ENCODE results near the gene SFTA2. TPM values are rescaled to one million over a fixed set of nuclear protein-coding genes. Genes with fewer than 3 reads are reported as not detected.

Gene SFTA2
- total and polyA plus RNA-seq, 9 of the 15 experiments (the other 6 are each of a cell fraction or from before 2014, with no cell fraction given) = not detected

GRCh38 chr6:30915591-30915946, 16.4 kb downstream of the SFTA2 start (continued):
- TF ChIP-seq HINFP (tag; conservative IDR thresholded peaks at IDR 0.05; ENCODE audit: low read depth) (no peak), E2F3 (CRISPR knock-in tag; IDR thresholded peaks at IDR 0.05) (no peak), TCF15 (CRISPR knock-in tag; IDR thresholded peaks at IDR 0.05) (no peak), ARID1B (IDR thresholded peaks at IDR 0.05) (no peak), NCOA1 (IDR thresholded peaks at IDR 0.05; ENCODE audit: low read depth) (peak; percentile 17; the same call in 1 of the 2 replicates), MYC (IDR thresholded peaks at IDR 0.05; ENCODE audit: low read depth, low read length) (0 out of 2 replicates have a peak, but pooled peaks have one; percentile 18), MYC (CRISPR knock-in tag; IDR thresholded peaks at IDR 0.05; ENCODE audit: borderline replicate concordance, low read depth) (no peak), HBP1 (CRISPR knock-in tag; IDR thresholded peaks at IDR 0.05) (0 out of 2 replicates have a peak, but pooled peaks have one; percentile 57), BRD4 (IDR thresholded peaks at IDR 0.05) (no peak), RB1 (IDR thresholded peaks at IDR 0.05; ENCODE audit: low read depth) (peak; percentile 13; the same call in 1 of the 2 replicates), SIRT6 (IDR thresholded peaks at IDR 0.05; ENCODE audit: low read depth, low read length) (no peak), SMARCA4 (IDR thresholded peaks at IDR 0.05) (no peak), ARID2 (IDR thresholded peaks at IDR 0.05) (peak; percentile 75; the same call in 1 of the 2 replicates), TARDBP (IDR thresholded peaks at IDR 0.05) (no peak; the same call in 1 of the 2 replicates), NUFIP1 (IDR thresholded peaks at IDR 0.05; ENCODE audit: partially characterized antibody) (peak; percentile 42), ZNF253 (CRISPR knock-in tag; conservative IDR thresholded peaks at IDR 0.05) (no peak), CREB3 (tag; conservative IDR thresholded peaks at IDR 0.05; ENCODE audit: low read depth) (no peak), ARID4B (CRISPR knock-in tag; IDR thresholded peaks at IDR 0.05) (no peak), TEAD1 (CRISPR knock-in tag; IDR thresholded peaks at IDR 0.05) (no peak), ZNF124 (CRISPR knock-in tag; IDR thresholded peaks at IDR 0.05) (no peak), ATF7 (IDR thresholded peaks at IDR 0.05) (0 out of 2 replicates have a peak, but pooled peaks have one; percentile 11), DLX4 (CRISPR knock-in tag; IDR thresholded peaks at IDR 0.05) (no peak)

Measured in K562 (cell line).